ENCODE results near the gene ZNF18. TPM values are rescaled to one million over a fixed set of nuclear protein-coding genes. Genes with fewer than 3 reads are reported as not detected.

The ZNF18 gene
- total and polyA plus RNA-seq, 2 experiments from 2014 or later = 7.3 to 9.5 TPM

- TF ChIP-seq CTCF (IDR thresholded peaks at IDR 0.05; ENCODE audit: poor library complexity) (peak; percentile 91), EZH2phosphoT487 (IDR thresholded peaks at IDR 0.05; ENCODE audit: low read depth, severe bottlenecking, unreplicated experiment) (no peak)
- H3K9me3 ChIP-seq (ENCODE audit: low read depth) = no peaks in the 10 kb centered on the region
- peak; percentile 71 for DNase-seq (ENCODE audit: low spot score)
Observed at GRCh38 chr17:11935734-11936406, 61.4 kb downstream of the ZNF18 start.

DNA sequence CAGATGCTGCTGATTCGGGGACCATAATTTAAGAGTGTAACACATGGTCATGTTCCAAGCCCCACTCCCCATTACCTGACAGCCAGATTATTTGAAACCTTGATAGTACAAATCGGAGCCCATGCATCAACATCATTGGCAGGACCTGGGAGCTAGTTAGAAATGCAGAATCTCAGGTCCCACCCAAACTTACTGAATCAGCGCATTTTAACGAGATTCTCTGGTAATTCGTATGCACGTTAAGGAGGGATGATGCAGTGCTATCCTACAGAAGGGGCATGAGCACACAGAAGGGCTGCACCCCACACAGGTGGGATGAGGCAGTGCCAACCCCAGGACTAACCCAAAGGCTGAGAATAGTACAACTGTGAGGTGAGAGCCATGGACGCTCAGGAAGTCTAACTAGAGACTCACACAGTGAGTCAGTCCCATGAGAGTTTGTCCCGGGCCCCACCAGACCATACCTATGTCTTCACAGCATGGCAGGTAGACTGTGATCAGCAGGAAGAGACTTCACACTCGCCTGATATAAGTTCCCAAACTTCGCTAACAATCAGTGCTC, 64.9 kb downstream of the ZNF18 start:
- Histone ChIP-seq H3K9me2 (replicated peaks; ENCODE audit: insufficient read depth) (no peaks in the 10 kb centered on the region), H3K27ac (no peak overlapping the region), H2AFZ (no peak overlapping the region), H3K27me3 (no peaks in the 10 kb centered on the region), H3K4me2 (no peak overlapping the region), H3K36me3 (replicated peaks; ENCODE audit: insufficient read depth, low read depth) (no peaks in the 10 kb centered on the region), H4K20me1 (ENCODE audit: insufficient read depth, poor library complexity, severe bottlenecking) (no peaks in the 10 kb centered on the region), H3K4me3 (no peak overlapping the region), H3K4me1 (ENCODE audit: insufficient read depth) (no peaks in the 10 kb centered on the region), H3K9me3 (ENCODE audit: low read depth) (no peaks in the 10 kb centered on the region), H3K79me2 (no peaks in the 10 kb centered on the region)
- no peak for DNase-seq (ENCODE audit: low spot score)
- WGBS (ENCODE audit: low lambda C conversion rate, missing lambda C conversion rate) = 90% methylated on average over 10 of the region's 10 CpGs
- TF ChIP-seq CTCF (IDR thresholded peaks at IDR 0.05; ENCODE audit: poor library complexity) (no peak), EZH2 (IDR thresholded peaks at IDR 0.05; ENCODE audit: borderline replicate concordance) (no peak), EZH2phosphoT487 (IDR thresholded peaks at IDR 0.05; ENCODE audit: low read depth, severe bottlenecking, unreplicated experiment) (no peak)

More at GRCh38 chr17:11935734-11936406, 61.4 kb downstream of the ZNF18 start:
- no peaks in the 10 kb centered on the region for H3K9me2 ChIP-seq (replicated peaks; ENCODE audit: insufficient read depth)
- no peak overlapping the region for H3K4me3 ChIP-seq
- no peaks in the 10 kb centered on the region for H3K4me1 ChIP-seq (ENCODE audit: insufficient read depth)
- H2AFZ ChIP-seq = no peak overlapping the region
- no peaks in the 10 kb centered on the region for H3K79me2 ChIP-seq
- 40% methylated on average over 14 of the region's 14 CpGs for WGBS (ENCODE audit: low lambda C conversion rate, missing lambda C conversion rate)
- no peaks in the 10 kb centered on the region for H3K27me3 ChIP-seq
- no peak overlapping the region for H3K27ac ChIP-seq
- no peaks in the 10 kb centered on the region for H4K20me1 ChIP-seq (ENCODE audit: insufficient read depth, poor library complexity, severe bottlenecking)
- H3K4me2 ChIP-seq = no peak overlapping the region
- no peaks in the 10 kb centered on the region for H3K36me3 ChIP-seq (replicated peaks; ENCODE audit: insufficient read depth, low read depth)

DNA sequence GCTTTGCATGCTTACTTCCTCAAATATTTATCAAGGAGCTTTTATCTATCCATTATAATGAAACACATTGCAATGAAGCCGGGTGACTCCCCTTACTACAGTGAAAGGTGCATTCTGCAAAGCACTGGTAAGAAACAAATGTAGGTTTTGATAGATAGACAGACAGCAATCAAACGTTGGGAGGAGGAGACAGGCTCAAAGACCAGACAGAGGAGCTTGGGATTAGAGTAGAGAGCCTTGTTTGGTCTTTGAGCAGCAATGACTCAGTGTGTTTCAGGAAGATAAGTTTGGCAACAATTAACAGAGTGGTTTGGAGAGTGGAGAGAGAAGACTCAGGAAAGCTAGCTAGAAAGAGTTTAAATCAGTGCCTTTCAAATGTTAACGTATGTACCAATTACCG, 68.8 kb downstream of the ZNF18 start:
- Histone ChIP-seq H3K27ac (no peak overlapping the region), H3K9me3 (ENCODE audit: low read depth) (no peaks in the 10 kb centered on the region), H3K27me3 (no peaks in the 10 kb centered on the region), H3K79me2 (no peaks in the 10 kb centered on the region), H3K4me3 (no peak overlapping the region), H3K4me2 (peak overlapping the region; percentile 16), H4K20me1 (ENCODE audit: insufficient read depth, poor library complexity, severe bottlenecking) (no peaks in the 10 kb centered on the region), H2AFZ (no peak overlapping the region), H3K9me2 (replicated peaks; ENCODE audit: insufficient read depth) (no peaks in the 10 kb centered on the region), H3K4me1 (ENCODE audit: insufficient read depth) (no peaks in the 10 kb centered on the region), H3K36me3 (replicated peaks; ENCODE audit: insufficient read depth, low read depth) (no peaks in the 10 kb centered on the region)
- DNase-seq (ENCODE audit: low spot score) = peak; percentile 19
- TF ChIP-seq CTCF (IDR thresholded peaks at IDR 0.05; ENCODE audit: poor library complexity) = no peak
- no peak for TF ChIP-seq EZH2 (IDR thresholded peaks at IDR 0.05; ENCODE audit: borderline replicate concordance)
- no peak for TF ChIP-seq EZH2phosphoT487 (IDR thresholded peaks at IDR 0.05; ENCODE audit: low read depth, severe bottlenecking, unreplicated experiment)
- 20% methylated on average over 4 of the region's 4 CpGs for WGBS (ENCODE audit: low lambda C conversion rate, missing lambda C conversion rate)

Small RNAs within 50 kb of the gene (small RNA-seq; reads per million reads assigned to genes)
- gene RNU11-2P = not detected

Other genes with a start within 250 kb of the ZNF18 start
- gene MAP2K4, start 23.4 kb upstream of the ZNF18 start, total RNA-seq = 53.6 and 57.0 TPM in 2 replicates
- 36.2 and 38.5 TPM in 2 replicates for gene MAP2K4, start 23.4 kb upstream of the ZNF18 start, polyA plus RNA-seq

Measured in hepatocyte (in vitro differentiated cells).